ENCODE results near the gene TTL.
"Not testable (repeated sequence)": the region's sequence is repeated elsewhere in the genome, so short reads cannot be mapped to it uniquely, and the experiment has no call there.

The TTL gene

DNA sequence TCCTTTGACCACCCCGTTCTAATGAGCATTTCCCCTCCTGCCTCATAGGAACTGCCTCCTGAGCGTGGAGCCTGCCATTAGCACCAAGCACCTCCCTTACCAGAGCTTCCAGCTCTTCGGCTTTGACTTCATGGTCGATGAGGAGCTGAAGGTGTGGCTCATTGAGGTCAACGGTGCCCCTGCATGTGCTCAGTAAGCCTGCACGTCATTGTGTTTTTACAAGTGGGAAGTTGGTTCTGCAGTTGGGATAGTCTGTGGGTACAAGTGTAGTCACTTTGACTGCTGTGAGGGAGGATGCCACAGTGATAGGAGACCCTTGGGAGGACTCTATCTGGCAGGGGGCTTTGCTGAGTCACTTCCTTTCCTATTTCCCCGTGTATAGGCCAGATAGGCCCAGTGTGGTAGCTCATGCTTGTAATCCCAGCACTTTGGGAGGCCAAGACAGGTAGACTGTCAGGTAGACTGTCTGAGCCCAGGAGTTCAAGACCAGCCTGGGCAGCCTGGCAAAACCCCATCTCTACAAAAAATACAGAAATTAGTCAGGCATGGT is 38.4 kb downstream of the TTL start:
- DNase-seq (ENCODE audit: low spot score): no peak

DNA sequence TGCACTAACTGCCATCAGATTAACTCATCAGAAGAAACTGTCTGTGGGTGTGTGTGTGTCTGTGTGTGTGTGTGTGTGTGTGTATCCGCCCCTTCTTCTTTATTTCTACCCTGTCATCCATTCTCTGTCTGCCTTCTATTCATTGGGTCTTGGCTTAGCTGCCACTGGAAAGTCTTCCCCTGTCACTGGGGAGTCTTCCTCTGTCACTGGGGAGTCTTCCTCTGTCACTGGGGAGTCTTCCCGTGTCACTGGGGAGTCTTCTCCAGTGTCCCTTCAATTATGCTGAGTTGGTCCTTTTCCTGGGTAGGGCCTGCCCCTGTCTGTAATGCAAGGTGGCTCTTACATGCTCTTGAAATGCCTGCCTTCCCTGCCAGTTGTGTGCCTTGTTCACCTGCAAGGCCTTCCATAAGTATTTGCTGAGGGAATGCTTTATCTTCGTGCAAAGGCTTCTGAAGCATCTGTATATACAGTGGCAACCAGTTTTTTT is 41.4 kb downstream of the TTL start:
- no peak for DNase-seq (ENCODE audit: low spot score)

DNA sequence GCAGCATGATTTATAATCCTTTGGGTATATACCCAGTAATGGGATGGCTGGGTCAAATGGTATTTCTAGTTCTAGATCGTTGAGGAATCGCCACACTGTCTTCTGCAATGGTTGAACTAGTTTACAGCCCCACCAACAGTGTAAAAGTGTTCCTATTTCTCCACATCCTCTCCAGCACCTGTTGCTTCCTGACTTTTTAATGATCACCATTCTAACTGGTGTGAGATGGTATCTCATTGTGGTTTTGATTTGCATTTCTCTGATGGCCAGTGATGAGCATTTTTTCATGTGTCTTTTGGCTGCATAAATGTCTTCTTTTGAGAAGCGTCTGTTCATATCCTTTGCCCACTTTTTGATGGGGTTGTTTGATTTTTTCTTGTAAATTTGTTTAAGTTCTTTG is 42.3 kb downstream of the TTL start:
- not testable (repeated sequence) for DNase-seq (ENCODE audit: low spot score)

GRCh38 chr2:112528541-112528940 is 46.6 kb downstream of the TTL start:
- no peak for DNase-seq (ENCODE audit: low spot score)

DNA sequence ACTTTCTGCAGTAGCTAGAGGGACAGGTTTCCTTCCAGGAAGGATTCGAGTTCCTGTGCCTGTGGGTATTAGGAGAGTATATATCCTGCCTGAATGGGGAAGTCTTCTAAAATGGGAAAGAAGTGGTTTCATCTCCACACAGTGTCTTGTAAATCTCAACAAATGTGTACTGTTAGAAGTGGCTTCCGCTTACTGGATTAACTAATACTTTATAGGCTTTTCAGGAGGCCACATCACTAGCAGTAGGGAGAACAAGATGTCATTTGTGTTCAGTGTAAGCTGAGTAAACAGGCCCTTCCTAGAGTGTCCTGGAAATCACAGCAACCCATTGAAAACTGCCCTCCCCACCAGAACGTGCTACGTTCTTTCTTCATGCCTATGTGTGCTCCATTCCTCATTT is 47.8 kb downstream of the TTL start:
- DNase-seq (ENCODE audit: low spot score): no peak

GRCh38 chr2:112530728-112531127 is 48.8 kb downstream of the TTL start:
- no peak for DNase-seq (ENCODE audit: low spot score)

- DNase-seq (ENCODE audit: low spot score): no peak
These were observed 52.9 kb downstream of the TTL start for GRCh38 chr2:112534826-112535225.

GRCh38 chr2:112536665-112537064 is 54.7 kb downstream of the TTL start:
- not testable (repeated sequence) for DNase-seq (ENCODE audit: low spot score)

GRCh38 chr2:112539306-112539705 is 57.4 kb downstream of the TTL start:
- DNase-seq (ENCODE audit: low spot score): no peak

DNA sequence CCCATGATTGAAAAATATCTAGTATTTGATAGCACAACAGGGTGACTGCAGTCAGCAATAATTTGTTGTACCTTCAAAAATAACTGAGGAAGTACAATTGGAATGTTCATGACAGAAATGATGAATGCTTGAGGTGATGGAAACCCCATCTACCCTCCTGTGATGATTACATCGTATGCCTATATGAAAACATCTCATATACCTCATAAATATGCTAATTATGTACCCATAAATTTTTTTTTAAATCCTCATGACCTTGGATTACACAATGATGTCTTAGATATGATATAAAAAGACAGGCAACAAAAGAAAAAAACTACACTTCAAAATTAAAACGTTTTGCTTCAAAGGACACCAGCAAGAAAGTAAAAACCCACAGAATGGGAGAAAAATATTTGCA is 59.0 kb downstream of the TTL start:
- DNase-seq (ENCODE audit: low spot score): no peak

GRCh38 chr2:112541315-112542122 is 59.6 kb downstream of the TTL start:
- DNase-seq (ENCODE audit: low spot score): peak; percentile 87

DNA sequence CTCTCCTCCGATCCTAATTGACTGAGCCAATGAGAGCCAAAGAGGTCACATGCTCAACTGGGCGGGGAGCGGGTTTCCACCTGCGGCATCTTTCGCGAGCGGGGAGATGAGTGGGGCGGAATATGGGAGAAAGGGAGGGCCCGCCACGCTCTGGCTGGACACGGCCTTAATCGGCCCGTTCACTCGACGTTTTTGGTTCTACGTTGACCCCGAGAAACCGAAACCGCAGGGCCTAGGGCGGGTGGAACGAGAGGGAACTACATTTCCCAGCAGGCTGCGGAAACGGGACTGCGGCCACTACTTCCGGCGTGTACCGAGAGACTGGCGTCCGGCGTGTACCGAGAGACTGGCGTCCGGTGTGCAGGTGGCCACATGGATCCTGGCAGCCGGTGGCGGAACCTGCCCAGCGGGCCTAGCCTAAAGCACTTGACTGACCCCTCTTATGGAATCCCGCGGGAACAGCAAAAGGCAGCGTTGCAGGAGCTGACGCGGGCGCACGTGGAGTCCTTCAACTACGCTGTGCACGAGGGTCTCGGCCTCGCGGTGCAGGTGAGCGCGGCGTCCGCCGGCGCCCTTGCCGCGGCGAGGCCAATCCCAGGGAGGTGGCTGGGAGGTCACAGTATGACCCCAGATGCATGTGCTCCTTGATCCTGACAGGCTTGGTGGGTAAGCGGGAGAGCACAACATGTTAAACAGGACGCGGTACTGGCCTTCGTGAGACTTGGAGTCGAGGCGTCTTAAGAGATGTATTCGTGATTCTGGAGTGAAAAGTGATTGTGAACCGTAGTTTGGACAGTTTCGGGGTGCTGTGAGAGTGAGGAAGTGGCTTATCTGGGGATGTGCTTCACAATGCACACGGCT is 60.4 kb downstream of the TTL start, which contains the start of gene POLR1B:
TSS of gene POLR1B (plus strand) at position 343 of the 861 bp plus-strand sequence. CDS start at position 373, 30 bp downstream.
- DNase-seq (ENCODE audit: low spot score): peak; percentile 91

GRCh38 chr2:112542984-112543661 is 61.2 kb downstream of the TTL start:
- DNase-seq (ENCODE audit: low spot score): peak; percentile 21

GRCh38 chr2:112547333-112547732 is 65.4 kb downstream of the TTL start:
- no peak for DNase-seq (ENCODE audit: low spot score)

DNA sequence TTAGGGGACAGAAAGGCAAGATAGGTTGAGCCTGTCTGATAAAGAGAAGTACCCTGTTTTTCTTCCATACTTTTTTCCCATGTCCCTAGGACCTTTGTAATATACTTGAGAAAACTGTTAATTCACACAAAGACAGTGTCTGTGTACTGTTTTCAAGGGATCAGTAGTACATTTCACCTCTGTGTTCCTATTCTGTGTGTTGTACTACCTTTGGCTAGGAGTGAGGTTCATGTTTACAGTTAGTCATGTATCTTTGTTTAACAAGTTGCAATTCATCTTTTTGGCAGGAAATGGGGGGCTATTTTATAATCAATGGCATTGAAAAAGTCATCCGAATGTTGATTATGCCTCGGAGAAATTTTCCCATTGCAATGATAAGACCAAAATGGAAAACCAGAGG is 67.0 kb downstream of the TTL start:
- no peak for DNase-seq (ENCODE audit: low spot score)

DNA sequence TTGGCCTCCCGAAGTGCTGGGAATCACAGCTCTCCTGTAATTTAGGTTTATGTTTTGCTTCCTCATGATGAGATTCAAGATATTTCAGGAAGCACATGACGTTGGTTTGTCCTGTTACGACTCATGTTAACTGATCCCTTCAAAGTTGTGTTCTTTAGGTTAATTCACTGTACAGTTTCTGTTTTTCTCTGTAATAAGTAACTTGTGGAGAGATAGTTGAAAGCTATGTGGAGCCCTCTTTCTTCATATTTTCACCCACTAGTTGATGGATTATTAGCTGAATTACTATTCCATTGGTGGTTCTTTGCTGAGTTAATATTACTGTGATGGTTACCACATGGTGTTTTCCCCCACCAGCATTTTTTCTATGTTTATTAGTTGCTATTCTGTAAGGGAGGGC is 84.1 kb downstream of the TTL start:
- no peak for DNase-seq (ENCODE audit: low spot score)

DNA sequence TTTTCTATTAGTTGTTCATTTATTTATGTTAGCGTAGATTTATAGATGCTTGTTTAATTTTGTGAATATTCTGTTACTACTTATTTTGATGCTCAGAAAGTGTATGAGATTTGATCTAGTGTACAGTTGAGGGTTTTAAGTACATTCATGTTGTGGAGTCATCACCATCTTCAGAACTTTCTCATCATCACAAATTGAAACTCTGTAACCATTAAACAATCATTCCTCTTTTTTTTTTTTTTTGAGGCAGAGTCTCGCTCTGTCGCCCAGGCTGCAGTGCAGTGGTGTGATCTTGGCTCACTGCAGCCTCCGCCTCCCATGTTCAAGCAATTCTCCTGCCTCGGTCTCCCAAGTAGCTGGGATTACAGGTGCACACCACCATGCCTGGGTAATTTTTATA is 84.6 kb downstream of the TTL start:
- DNase-seq (ENCODE audit: low spot score): not testable (repeated sequence)

DNA sequence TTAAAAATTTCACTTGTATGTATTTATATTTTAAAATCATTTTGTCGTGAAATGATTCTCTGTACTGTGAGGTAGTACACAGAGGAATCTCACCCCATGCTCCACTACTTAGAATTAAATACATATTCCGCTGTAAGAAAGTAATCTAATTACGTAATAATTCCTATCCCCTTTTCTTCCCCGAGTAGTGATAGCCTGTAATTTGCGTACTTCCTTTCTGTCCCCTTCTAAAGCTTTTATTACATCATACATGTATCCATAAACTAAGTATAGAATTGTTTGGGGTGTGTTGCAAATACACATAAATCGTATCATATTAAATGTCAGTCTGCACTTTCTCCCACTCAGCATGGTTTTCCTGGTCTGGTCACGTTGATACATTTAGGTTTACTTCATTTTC is 90.0 kb downstream of the TTL start:
- no peak for DNase-seq (ENCODE audit: low spot score)

- DNase-seq (ENCODE audit: low spot score): peak; percentile 34
These were observed 95.8 kb downstream of the TTL start for GRCh38 chr2:112577756-112578155.

DNA sequence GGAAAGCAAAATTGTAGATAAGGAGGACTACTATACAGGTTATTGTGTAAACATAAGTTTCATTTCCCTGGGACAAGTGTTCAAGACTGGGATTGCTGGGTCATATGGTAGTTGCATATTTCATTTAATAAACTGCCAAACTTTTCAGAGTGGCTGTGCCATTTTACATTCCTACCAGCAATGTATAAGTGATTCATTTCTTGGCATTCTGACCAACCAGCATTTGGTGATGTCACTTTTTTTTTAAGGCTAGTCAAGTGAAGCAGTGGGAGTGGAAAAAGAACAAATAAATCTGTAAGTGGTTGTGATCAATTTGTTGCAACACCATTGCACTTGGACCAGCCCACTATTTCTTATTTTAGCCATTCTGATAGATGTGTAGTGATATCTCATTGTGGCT is 97.3 kb downstream of the TTL start:
- peak; percentile 27 for DNase-seq (ENCODE audit: low spot score)

DNA sequence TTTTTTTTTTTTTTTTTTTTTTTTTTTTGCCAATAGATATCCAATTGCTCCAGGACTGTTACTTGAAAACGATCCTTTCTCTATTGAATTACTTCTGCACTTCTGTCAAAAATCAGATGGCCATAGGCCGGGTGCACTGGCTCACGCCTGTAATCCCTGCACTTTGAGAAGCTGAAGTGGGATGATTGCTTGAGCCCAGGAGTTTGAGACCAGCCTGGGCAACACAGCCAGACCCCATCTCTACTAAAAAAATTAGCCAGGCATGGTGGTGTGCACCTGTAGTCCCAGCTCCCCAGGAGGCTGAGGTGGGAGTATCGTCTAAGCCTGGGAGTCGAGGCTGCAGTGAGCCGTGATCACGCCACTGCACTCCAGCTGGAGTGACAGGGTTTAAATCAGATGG is 98.1 kb downstream of the TTL start:
- no peak for DNase-seq (ENCODE audit: low spot score)

- peak; percentile 35 for DNase-seq (ENCODE audit: low spot score)
These were observed 100.4 kb downstream of the TTL start for GRCh38 chr2:112582314-112582746.
